Loucy (cell line): Measurements from ENCODE around the gene MEGF6.

Source experiments
- H2AFZ ChIP-seq: fragments of 200-600 bp; sonication (generic); 2 replicates; pipeline ENCODE4 v1.6.0; 2016; ENCODE audit warnings: antibody characterized with exemption, mild to moderate bottlenecking, low read length, moderate library complexity
- H3F3A ChIP-seq: fragments of 200-600 bp; 2 replicates; pipeline ENCODE4 v1.6.0; 2016; ENCODE audit warnings: antibody characterized with exemption, low read depth, mild to moderate bottlenecking
- H3K27me3 ChIP-seq: fragments of 200-600 bp; sonication (generic); 2 replicates; pipeline ENCODE4 v1.6.1; 2014; ENCODE audit warnings: low read length, mild to moderate bottlenecking; ENCODE audit not compliant: insufficient read depth, poor library complexity, severe bottlenecking
- H3K36me3 ChIP-seq: fragments of 200-600 bp; sonication (generic); 2 replicates; pipeline ENCODE4 v1.6.1; 2016; ENCODE audit warnings: low read length; ENCODE audit not compliant: insufficient read depth
- H3K4me1 ChIP-seq: fragments of 200-600 bp; sonication (generic); 2 replicates; pipeline ENCODE4 v1.5.1; 2014; ENCODE audit warnings: low read length, mild to moderate bottlenecking; ENCODE audit not compliant: insufficient read depth, poor library complexity, severe bottlenecking
- H3K4me2 ChIP-seq: fragments of 200-600 bp; sonication (generic); 2 replicates; pipeline ENCODE4 v1.6.0; 2014; ENCODE audit warnings: antibody characterized with exemption, low read length, low read depth, mild to moderate bottlenecking; ENCODE audit not compliant: poor library complexity, severe bottlenecking
- H3K4me3 ChIP-seq: fragments of 200-600 bp; sonication (generic); 2 replicates; pipeline ENCODE4 v1.5.1; 2014; ENCODE audit warnings: low read length, mild to moderate bottlenecking, mixed read lengths; ENCODE audit not compliant: poor library complexity, severe bottlenecking
- H3K79me2 ChIP-seq: fragments of 200-600 bp; sonication (generic); 2 replicates; pipeline ENCODE4 v1.6.1; 2014; ENCODE audit warnings: low read length; ENCODE audit not compliant: insufficient read depth
- H3K9ac ChIP-seq: fragments of 200-600 bp; sonication (generic); 2 replicates; pipeline ENCODE4 v1.6.0; 2014; ENCODE audit warnings: mild to moderate bottlenecking, low read depth, low read length, moderate library complexity; ENCODE audit not compliant: poor library complexity, severe bottlenecking
- H3K9me2 ChIP-seq: fragments of 200-600 bp; sonication (generic); replicated peaks from 2 replicates; pipeline ENCODE4 v1.6.1; 2016; ENCODE audit warnings: low read depth, low read length, mixed read lengths
- H3K9me3 ChIP-seq: fragments of 200-600 bp; sonication (generic); 2 replicates; pipeline ENCODE4 v1.6.1; 2014; ENCODE audit warnings: mild to moderate bottlenecking, antibody characterized with exemption, low read length, low read depth; ENCODE audit not compliant: insufficient read depth
- H4K20me1 ChIP-seq: fragments of 200-600 bp; sonication (generic); 2 replicates; pipeline ENCODE4 v1.6.0; 2014; ENCODE audit warnings: antibody characterized with exemption, low read length, mild to moderate bottlenecking; ENCODE audit not compliant: insufficient read depth, poor library complexity, severe bottlenecking
- EZH2phosphoT487 ChIP-seq: fragments of 200-600 bp; IDR thresholded peaks from 2 replicates; pipeline ENCODE4 v1.6.1; 2018; ENCODE audit warnings: antibody characterized with exemption, mild to moderate bottlenecking, moderate library complexity, borderline replicate concordance
- TF ChIP-seq, protein P1 (sequence below): fragments of 200-600 bp; sonication (generic); conservative IDR thresholded peaks from 2 replicates; pipeline ENCODE4 v1.5.1; 2014; ENCODE audit warnings: mild to moderate bottlenecking, antibody characterized with exemption, low read length

Gene MEGF6

DNA sequence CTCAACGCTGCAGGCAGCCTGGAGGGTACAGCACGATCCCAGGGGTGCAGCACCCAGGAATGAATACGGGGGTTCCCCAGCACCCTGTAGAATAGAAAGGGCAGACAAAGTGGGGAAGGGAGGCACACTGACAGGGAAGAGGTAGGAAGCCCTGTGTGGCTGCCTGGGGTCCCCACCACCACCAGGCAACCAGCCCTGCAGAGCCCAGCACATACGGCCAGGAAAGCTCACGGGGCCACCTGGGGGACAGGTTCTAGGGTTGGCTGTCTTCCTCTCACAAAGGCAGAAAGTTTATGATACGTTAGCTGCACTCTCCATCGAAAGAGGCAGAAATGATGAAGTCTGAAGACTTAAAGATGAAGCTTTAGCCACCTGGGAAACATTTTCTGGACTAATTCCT is 104.4 kb downstream of the MEGF6 start:
- Histone ChIP-seq H3K4me1 (no peaks in the 10 kb centered on the region), H3K9ac (no peak overlapping the region), H3K36me3 (no peaks in the 10 kb centered on the region), H3K27me3 (no peaks in the 10 kb centered on the region), H3K9me2 (no peaks in the 10 kb centered on the region), H2AFZ (no peak overlapping the region), H3K4me2 (no peak overlapping the region), H3K4me3 (no peak overlapping the region), H3K79me2 (no peaks in the 10 kb centered on the region), H4K20me1 (no peaks in the 10 kb centered on the region), H3F3A (no peaks in the 10 kb centered on the region), H3K9me3 (no peaks in the 10 kb centered on the region)
- no peak for TF ChIP-seq EZH2phosphoT487
- TF ChIP-seq, protein P1, sequence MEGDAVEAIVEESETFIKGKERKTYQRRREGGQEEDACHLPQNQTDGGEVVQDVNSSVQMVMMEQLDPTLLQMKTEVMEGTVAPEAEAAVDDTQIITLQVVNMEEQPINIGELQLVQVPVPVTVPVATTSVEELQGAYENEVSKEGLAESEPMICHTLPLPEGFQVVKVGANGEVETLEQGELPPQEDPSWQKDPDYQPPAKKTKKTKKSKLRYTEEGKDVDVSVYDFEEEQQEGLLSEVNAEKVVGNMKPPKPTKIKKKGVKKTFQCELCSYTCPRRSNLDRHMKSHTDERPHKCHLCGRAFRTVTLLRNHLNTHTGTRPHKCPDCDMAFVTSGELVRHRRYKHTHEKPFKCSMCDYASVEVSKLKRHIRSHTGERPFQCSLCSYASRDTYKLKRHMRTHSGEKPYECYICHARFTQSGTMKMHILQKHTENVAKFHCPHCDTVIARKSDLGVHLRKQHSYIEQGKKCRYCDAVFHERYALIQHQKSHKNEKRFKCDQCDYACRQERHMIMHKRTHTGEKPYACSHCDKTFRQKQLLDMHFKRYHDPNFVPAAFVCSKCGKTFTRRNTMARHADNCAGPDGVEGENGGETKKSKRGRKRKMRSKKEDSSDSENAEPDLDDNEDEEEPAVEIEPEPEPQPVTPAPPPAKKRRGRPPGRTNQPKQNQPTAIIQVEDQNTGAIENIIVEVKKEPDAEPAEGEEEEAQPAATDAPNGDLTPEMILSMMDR: no peak

DNA sequence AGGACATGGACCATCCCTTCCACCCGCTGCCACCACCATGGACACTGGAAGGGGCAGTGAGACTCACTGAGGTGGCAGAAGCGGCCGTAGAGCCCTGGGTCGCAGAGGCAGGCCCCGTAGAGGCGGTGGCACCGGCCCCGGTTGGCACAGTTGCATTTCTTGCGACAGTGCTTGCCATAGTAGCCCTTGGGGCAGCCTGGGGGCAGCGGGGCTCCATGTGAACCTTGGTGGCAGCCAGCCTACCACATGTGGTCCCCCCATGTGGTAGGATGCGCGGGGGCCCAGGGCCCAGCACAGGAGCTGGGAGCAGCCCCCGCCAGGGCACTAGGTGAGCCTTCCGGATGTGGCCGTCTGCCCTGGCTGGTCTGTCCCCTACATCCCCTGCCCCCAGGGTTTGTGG is 105.3 kb downstream of the MEGF6 start:
- Histone ChIP-seq H3K27me3 (no peaks in the 10 kb centered on the region), H4K20me1 (no peaks in the 10 kb centered on the region), H2AFZ (no peak overlapping the region), H3K9me2 (no peaks in the 10 kb centered on the region), H3K36me3 (no peaks in the 10 kb centered on the region), H3K4me3 (no peak overlapping the region), H3K4me1 (no peaks in the 10 kb centered on the region), H3F3A (no peaks in the 10 kb centered on the region), H3K79me2 (no peaks in the 10 kb centered on the region), H3K4me2 (no peak overlapping the region), H3K9me3 (no peaks in the 10 kb centered on the region), H3K9ac (no peak overlapping the region)
- TF ChIP-seq EZH2phosphoT487: no peak
- TF ChIP-seq, protein P1: no peak

DNA sequence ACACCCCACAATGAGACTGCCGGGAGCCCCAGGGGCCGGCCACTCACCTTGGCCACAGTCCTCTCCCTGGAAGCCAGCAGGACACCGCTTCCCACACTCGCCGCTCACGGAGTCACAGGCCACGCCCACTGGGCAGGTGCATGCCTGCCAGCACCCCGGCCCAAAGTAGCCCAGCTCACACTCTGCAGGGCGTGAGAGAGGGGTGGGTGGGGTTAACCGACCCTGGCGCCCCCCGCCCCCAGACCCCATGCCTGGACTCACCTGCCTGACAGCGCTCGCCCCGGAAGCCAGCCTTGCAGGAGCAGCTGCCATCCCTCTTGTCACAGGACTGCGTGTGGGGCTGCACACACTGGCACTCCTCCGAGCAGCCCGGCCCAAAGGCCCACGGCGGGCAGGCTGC is 106.1 kb downstream of the MEGF6 start:
- TF ChIP-seq, protein P1: no peak
- TF ChIP-seq EZH2phosphoT487: no peak
- Histone ChIP-seq H4K20me1 (no peaks in the 10 kb centered on the region), H3K4me2 (no peak overlapping the region)

More for the DNA sequence above, 106.1 kb downstream of the MEGF6 start:
- Histone ChIP-seq H3K4me1 (no peaks in the 10 kb centered on the region), H3K9me2 (no peaks in the 10 kb centered on the region), H3K36me3 (no peaks in the 10 kb centered on the region), H3K9ac (no peak overlapping the region), H2AFZ (no peak overlapping the region), H3K27me3 (no peaks in the 10 kb centered on the region), H3K4me3 (no peak overlapping the region), H3F3A (no peaks in the 10 kb centered on the region), H3K79me2 (no peaks in the 10 kb centered on the region), H3K9me3 (no peaks in the 10 kb centered on the region)
